NCI-H748 (cell line): ENCODE measurements around the gene RANBP3.

Experiments used
- DNase-seq: peaks from one replicate; lab custom pipeline; 2025; ENCODE audit not compliant: unreplicated experiment; lab: John Stamatoyannopoulos, UW

The RANBP3 gene

GRCh38 chr19:5953030-5953589, 24.8 kb downstream of the RANBP3 start:
- no peak for DNase-seq

GRCh38 chr19:5952193-5953029, 25.5 kb downstream of the RANBP3 start:
- peak; percentile 2 for DNase-seq

- DNase-seq, result no peak
These were observed 26.5 kb downstream of the RANBP3 start for GRCh38 chr19:5951338-5951861.

- no peak for DNase-seq
These were observed 27.2 kb downstream of the RANBP3 start for GRCh38 chr19:5950741-5951140.

GRCh38 chr19:5949792-5950305, 28.1 kb downstream of the RANBP3 start:
- peak; percentile 16 for DNase-seq

- DNase-seq, result no peak
These were observed 29.0 kb downstream of the RANBP3 start for GRCh38 chr19:5948752-5949564.

- no peak for DNase-seq
These were observed 30.5 kb downstream of the RANBP3 start for GRCh38 chr19:5947435-5947834.

GRCh38 chr19:5943623-5944022, 34.3 kb downstream of the RANBP3 start:
- DNase-seq, result no peak

- DNase-seq, result no peak
These were observed 34.9 kb downstream of the RANBP3 start for GRCh38 chr19:5943045-5943444.

- no peak for DNase-seq
These were observed 36.3 kb downstream of the RANBP3 start for GRCh38 chr19:5941673-5942072.

GRCh38 chr19:5940260-5941208, 37.4 kb downstream of the RANBP3 start:
- no peak for DNase-seq

- DNase-seq, result no peak
These were observed 40.4 kb downstream of the RANBP3 start for GRCh38 chr19:5937550-5937949.

- DNase-seq, result no peak
These were observed 41.7 kb downstream of the RANBP3 start for GRCh38 chr19:5936292-5936592.

GRCh38 chr19:5935473-5936291, 42.3 kb downstream of the RANBP3 start:
- no peak for DNase-seq

- DNase-seq, result no peak
These were observed 43.0 kb downstream of the RANBP3 start for GRCh38 chr19:5934774-5935472.

- DNase-seq, result no peak
These were observed 43.9 kb downstream of the RANBP3 start for GRCh38 chr19:5934069-5934401.

GRCh38 chr19:5933391-5934068, 44.4 kb downstream of the RANBP3 start:
- no peak for DNase-seq

GRCh38 chr19:5932609-5933262, 45.2 kb downstream of the RANBP3 start:
- no peak for DNase-seq
